HG03571 (cell line): Measurements from ENCODE around the gene AK3.

ENCODE experiments used
- ATAC-seq: cut with Tn5 transposase; IDR thresholded peaks from one replicate; pipeline ENCODE4 v1.9.1; 2021; ENCODE audit not compliant: unreplicated experiment

AK3 gene

DNA sequence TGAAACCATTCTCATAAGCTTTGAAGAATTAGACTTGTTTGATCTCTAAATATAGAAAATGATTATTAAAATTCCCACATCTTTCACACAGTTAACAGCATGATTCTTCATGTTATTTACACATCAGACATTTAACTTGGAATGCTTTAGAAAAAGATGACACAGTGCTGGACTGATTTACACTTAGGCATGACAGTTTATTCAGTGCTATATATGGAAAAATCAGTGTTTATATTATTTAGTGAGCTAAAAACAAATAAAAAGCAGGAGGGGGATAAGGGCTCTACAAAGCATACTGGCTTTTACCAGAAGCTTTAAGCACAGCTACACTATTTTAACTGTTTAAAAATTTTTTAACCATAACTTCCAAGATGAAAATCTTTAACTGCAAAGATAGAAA, 31.6 kb downstream of the AK3 start:
- ATAC-seq, result no peak

DNA sequence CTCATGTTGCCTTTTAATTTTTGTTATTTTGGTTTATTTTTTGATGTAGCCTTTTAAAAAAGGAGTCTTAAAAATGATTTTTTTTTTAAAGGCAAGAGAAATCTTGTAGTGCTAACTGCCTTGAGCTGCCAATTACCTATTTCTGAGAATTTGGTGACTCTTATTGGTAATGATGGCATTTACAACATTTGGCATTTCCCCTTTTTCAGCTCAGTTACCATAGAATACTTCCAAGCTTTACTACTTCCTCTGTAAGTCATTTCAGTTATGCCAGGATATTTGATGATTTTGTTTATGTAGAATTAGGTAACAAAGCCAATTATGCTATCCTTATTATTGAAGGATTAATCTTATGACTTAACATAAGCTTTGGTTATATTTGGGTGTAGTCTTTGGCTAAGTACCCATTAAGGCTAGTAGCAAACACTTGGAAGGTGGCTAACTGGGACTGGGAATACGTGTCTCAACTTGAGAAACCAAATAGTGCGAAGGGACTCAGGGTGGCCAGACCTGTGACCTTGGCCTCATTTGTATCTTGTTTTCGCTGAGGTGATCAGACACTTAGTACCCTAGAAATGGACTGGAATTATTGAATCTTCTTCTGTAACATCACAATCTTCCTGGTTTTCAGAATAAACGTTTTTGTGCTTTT, 33.9 kb downstream of the AK3 start:
- ATAC-seq, result no peak

DNA sequence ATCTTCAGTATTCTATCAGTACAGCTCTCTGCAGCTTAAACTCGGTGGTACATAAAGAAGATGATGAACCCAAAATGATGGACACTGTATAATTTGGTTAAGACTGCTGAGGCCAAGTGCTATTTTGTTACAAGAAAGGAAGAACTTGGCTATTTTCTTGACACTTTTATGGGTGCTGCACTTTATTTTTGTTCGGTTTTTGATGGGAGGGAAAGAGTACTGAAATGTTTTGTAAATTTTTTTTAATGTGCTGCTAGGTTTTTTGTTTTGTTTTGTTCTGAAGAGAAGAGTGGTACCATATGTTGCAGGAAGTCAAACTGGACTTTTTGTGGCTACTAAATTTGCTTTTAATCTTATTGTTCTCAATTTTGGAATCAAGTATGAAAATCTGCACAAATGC, 35.0 kb downstream of the AK3 start:
- ATAC-seq, result no peak

DNA sequence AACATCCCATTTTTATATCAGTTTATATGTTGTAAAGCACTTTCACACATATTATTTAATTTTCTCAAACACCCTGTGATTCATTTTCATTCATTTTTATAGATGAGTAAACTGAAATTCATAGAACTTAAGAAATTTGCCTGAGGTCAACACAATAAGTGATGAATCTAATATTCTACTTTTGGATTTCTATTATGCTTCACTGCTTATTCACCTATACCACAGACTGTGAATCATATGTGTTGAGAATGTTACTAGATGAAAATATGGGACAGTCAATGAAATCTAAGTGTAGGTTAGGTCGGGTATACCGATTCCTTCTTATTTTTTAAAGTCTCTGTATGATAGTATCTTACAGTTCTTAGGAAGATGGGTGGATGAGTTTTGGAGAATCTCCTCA, 36.9 kb downstream of the AK3 start:
- ATAC-seq, result no peak

GRCh38 chr9:4701526-4701925, 39.5 kb downstream of the AK3 start:
- no peak for ATAC-seq

- ATAC-seq, result no peak
Measured at GRCh38 chr9:4700932-4701331, 40.1 kb downstream of the AK3 start.

DNA sequence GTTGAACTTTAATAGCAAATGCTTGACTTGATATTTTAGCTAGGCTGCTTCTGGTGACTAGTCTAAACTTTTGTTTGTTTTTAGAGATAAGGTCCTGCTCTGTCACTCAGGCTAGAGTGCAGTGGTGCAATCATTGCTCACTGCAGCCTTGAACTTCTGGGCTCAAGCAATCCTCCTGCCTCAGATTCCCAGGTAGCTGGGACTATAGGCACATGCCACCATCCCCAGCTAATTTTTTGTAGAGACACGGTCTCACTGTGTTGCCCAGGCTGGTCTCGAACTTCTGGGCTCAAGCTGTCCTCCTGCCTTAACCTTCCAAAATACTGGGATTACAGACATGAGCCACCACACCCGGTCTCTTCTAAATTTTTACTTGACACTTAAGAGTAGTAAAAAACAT, 40.9 kb downstream of the AK3 start:
- no peak for ATAC-seq

- no peak for ATAC-seq
Measured at GRCh38 chr9:4691795-4692194, 49.2 kb downstream of the AK3 start.

- peak; percentile 81 for ATAC-seq
Measured at GRCh38 chr9:4690144-4690543, 50.9 kb downstream of the AK3 start.

GRCh38 chr9:4689687-4690104, 51.3 kb downstream of the AK3 start:
- peak; percentile 38 for ATAC-seq

GRCh38 chr9:4689021-4689420, 52.0 kb downstream of the AK3 start:
- ATAC-seq, result no peak

DNA sequence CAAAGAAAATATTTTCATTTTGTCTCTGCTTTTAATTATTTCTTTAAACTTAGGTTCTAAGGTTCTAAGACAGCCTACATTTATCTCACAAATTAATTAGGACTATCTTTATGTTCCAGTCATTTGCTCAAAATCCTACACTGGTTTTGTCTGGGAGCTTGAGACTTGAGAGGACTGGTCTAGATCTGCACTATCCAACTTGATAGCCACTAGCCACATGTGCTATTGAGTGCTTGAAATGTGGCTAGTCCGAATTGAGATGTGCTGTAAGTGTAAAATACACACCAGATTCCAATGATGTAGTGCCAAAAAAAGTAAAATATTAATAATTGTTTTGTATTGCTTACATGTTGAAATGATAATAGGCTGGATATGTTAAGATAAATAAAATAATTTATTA, 54.4 kb downstream of the AK3 start:
- ATAC-seq, result no peak

GRCh38 chr9:4686112-4686511, 54.9 kb downstream of the AK3 start:
- ATAC-seq, result no peak

DNA sequence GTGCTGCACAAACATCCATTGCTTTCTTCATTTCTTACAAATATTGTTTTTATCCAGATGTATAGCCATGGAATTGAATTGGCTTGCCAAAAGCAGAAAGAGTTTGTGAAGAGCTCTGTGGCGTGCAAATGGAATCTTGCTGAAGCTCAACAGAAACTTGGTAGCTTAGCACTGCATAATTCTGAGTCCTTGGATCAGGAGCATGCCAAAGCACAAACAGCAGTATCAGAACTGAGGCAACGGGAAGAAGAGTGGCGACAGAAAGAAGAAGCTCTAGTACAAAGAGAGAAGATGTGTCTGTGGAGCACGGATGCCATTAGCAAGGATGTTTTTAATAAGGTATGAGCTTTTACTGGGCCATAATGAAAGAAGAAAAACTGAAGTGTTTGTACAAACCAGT, 56.2 kb downstream of the AK3 start:
- no peak for ATAC-seq

- no peak for ATAC-seq
Measured at GRCh38 chr9:4680750-4681149, 60.3 kb downstream of the AK3 start.

DNA sequence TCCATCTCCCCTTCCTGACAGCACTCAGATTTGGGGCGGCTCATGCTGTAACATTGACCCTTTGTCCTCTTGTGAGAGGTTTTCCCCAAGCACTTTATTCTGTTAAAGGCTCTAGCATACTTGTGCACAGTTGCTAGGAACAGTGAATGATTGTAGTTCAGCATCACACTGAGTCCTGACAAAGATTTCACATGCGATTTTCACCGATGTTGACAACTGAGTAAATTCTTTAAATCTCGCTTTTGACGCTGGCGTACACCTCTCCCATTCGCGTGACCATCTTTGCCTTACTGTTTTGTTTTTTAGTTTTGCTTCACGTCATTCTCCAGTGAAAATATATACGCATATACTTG, 60.9 kb downstream of the AK3 start:
- ATAC-seq, result no peak

DNA sequence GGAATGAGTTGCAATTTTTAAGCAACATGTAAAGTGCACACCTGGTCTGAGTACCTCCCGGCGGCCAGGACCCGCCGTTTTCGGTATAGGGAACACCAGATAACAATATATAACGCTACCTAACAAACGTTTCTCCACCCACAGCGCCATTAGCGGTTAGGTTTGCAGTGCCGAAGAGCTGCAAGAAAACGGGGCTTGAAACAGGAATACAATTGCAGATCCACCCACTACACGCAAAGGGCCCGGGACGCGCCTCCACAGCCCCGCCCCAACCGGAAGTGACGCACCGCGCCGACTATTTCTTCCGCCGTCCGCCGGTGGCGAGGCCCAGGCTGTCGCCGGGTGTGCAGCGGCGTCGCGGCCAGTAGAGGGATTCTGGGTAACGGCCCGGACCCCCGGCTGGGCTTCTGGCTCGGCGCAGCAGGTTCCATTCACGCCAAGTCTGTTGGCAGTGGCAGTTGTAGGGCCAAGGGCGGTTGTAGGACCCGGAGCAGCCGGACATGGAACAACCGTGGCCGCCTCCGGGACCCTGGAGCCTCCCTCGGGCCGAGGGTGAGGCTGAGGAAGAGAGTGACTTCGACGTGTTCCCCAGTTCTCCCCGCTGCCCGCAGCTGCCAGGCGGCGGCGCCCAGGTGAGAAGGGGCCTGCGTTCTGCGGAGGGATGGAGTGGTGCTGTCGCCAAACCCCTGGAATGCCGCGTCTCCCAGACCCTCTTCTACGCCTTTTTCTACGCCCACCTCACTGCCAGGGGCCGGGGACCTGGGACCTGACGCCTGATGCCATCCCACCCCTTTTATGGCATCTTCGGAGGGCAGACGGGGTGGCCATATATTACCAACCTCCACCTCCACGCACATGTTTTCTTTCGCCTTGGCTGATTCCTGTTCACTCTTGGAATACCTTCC, 61.5 kb downstream of the AK3 start, which contains the start of gene CDC37L1:
TSS of gene CDC37L1 (plus strand) at position 302 of the 905 bp plus-strand sequence. CDS start at position 501, 199 bp downstream.
- peak; percentile 94 for ATAC-seq

- ATAC-seq, result peak; percentile 12
Measured at GRCh38 chr9:4678679-4679267, 62.2 kb downstream of the AK3 start.

GRCh38 chr9:4677392-4677791, 63.6 kb downstream of the AK3 start:
- ATAC-seq, result no peak

DNA sequence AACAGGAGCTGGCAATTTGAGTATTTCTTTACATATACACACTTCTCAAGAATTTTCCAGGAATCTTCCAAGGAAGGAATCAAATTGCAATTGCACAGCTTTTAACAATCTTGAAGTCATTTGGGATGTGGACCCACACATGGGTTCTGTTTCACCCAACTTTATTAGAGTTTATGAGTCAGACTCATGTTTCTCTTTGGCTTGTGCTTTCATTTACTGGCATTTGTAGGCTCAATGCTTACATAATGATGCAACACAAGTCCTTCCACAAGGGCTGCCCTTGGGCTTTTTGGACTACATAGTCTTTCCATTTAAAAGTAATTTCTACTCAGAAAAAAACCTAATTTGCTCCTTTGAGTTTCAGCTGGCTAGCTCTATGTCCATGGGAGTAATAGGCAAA, 66.2 kb downstream of the AK3 start:
- ATAC-seq, result no peak

DNA sequence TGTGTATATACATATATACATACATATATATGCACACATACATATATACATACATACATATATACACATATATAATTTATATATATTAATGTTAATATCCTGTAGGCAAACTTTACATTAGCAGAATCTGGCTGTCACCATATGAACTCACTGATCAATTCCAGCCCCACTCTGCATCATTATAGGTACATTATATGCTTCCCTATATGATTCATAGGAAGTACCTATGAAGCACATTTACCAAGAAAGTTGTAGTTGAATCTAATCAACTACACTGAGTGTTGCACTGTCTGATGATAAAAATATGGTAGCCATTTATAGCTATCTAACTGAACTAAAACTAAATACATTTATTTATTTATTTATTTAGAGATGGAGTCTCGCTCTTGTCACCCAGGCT, 69.3 kb downstream of the AK3 start:
- no peak for ATAC-seq

GRCh38 chr9:4670591-4670990, 70.4 kb downstream of the AK3 start:
- no peak for ATAC-seq
